ENCODE data around the gene ZNF280B. TPM values are rescaled to one million over a fixed set of nuclear protein-coding genes. Genes with fewer than 3 reads are reported as not detected.
"Not testable (repeated sequence)": the region's sequence is repeated elsewhere in the genome, so short reads cannot be mapped to it uniquely, and the experiment has no call there.

The ZNF280B gene
- total and polyA plus RNA-seq, 3 experiments from 2014 or later = 2.9 to 3.2 (median 3.0) TPM

DNA sequence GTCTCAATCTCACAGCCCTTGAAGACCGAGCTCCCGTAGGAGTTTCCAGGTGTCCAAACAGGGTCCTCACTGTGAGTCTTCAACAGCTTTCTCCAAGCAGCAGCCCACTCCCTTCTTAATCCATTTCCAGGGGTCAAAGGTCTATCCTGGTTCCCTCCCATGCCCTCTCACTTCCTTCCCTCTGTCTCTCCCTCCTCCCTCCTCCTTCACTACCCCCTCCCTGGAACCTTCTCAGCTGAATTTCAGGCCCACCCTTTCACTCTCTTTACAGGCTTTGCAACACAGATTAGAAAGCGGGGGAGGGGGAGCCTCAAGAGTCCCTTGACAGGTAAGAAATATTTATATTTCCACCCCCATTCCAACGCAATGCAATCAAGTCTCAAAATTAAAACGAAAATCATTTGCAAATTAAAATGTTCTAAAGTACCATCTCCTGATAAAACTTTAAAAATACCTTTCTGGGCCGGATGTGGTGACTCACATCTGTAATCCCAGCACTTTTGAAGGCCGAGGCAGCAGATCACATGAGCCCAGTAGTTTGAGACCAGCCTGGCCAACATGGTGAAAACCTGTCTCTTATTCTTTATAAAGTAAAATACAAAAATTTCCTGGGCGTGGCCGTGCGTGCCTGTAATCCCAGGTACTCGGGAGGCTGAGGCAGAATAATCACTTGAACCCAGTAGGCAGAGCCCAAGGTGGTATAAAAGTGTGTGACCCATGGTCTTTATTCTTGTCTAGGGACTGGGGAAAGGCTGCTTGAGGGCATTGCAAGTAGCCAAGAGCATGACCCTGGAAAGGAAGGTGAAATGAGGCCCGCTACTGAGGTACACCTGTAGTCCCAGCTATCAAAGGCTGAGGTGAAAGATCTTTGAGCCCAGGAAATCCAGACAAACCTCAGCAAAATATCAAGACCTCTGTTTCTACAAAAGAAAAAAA is 12.4 kb upstream of the ZNF280B start:
- Mint-ChIP-seq H3K4me3 (no peak overlapping the region), H3K4me1 (no peaks in the 10 kb centered on the region)
- CTCF ChIA-PET = no interaction called here

DNA sequence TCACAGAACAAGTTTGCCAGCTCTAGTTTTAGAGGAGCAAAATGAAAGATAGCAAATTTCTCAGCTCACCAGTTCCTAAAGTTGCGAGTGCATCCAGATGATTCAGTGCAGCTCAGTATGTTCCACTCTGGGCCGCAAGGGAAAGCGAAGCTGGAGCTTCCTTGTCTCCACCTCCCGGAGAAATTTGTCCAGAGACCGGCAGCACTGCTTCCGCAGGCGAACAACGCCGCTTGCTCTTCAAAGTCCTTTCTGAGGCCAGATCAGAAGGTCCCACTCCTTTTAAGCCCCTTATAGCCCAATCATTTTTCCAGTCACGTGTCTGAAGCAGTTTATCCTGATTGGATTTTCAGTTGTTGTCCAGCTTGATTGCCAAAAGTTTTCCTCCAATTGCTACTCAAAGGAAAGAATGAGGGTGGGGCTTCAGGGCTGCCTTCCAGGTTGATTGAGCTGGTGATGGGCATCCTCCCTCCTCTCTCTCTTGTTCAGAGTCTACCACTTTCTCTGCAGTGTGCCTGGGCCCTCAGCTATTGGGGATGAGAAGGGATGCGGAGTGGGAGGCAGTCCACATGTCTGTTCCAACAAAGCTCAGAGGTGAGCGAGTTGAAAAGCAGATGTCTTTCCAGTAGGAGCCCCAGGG is 11.6 kb upstream of the ZNF280B start, which contains the start of gene ZNF280A:
Gene ZNF280A, minus strand, starts transcription at position 251 of the 637 bp plus-strand sequence. CDS start 4,640 bp downstream, outside the sequence.
- H3K4me3 Mint-ChIP-seq = no peak within 1 kb of the TSS
- Histone ChIP-seq H3K36me3 (ENCODE audit: insufficient read depth, low read length) (no peaks in the 10 kb centered on the region), H3K9me3 (ENCODE audit: low read length) (no peaks in the 10 kb centered on the region), H3K27ac (ENCODE audit: low read depth, low read length) (peak within 1 kb of the TSS; percentile 81), H3K4me1 (ENCODE audit: insufficient read depth, low read length) (peaks cover 14% of the 10 kb centered on the region), H3K4me3 (ENCODE audit: low read length) (peak within 1 kb of the TSS; percentile 38), H3K27me3 (ENCODE audit: insufficient read depth, low read length, poor library complexity, severe bottlenecking) (no peaks in the 10 kb centered on the region)
- no peaks in the 10 kb centered on the region for H3K9me3 Mint-ChIP-seq
- DNase-seq = no peak
- ChIA-PET POLR2A (interaction anchor here (0.6 kb wide), 1 partner anchor 132 kb away, joined by 3 read pairs; no protein-coding TSS in a partner anchor), CTCF (no interaction called here)
- peaks cover 0 to 3% (median 0%) of the 10 kb centered on the region in 3 donors for H3K36me3 Mint-ChIP-seq
- no peaks in the 10 kb centered on the region for H3K4me1 Mint-ChIP-seq
- peaks cover 16 to 38% of the 10 kb centered on the region in 2 donors for H3K27me3 Mint-ChIP-seq
- peak within 1 kb of the TSS in 1 of 8 donors; percentile 30 for H3K27ac Mint-ChIP-seq

More for the DNA sequence above, 12.4 kb upstream of the ZNF280B start:
- H3K27ac Mint-ChIP-seq = peak overlapping the region in 1 of 8 donors; percentile 21
- DNase-seq = no peak
- Histone ChIP-seq H3K27me3 (ENCODE audit: insufficient read depth, low read length, poor library complexity, severe bottlenecking) (no peaks in the 10 kb centered on the region), H3K36me3 (ENCODE audit: insufficient read depth, low read length) (no peaks in the 10 kb centered on the region), H3K4me3 (ENCODE audit: low read length) (no peak overlapping the region), H3K9me3 (ENCODE audit: low read length) (no peaks in the 10 kb centered on the region), H3K4me1 (ENCODE audit: insufficient read depth, low read length) (peaks cover 14% of the 10 kb centered on the region), H3K27ac (ENCODE audit: low read depth, low read length) (peak overlapping the region; percentile 81)
- POLR2A ChIA-PET = interaction anchor here (0.6 kb wide), 1 partner anchor 132 kb away, joined by 3 read pairs; no protein-coding TSS in a partner anchor
- peaks cover 0 to 3% (median 0%) of the 10 kb centered on the region in 3 donors for H3K36me3 Mint-ChIP-seq
- peaks cover 12 to 31% of the 10 kb centered on the region in 2 donors for H3K27me3 Mint-ChIP-seq
- no peaks in the 10 kb centered on the region for H3K9me3 Mint-ChIP-seq

DNA sequence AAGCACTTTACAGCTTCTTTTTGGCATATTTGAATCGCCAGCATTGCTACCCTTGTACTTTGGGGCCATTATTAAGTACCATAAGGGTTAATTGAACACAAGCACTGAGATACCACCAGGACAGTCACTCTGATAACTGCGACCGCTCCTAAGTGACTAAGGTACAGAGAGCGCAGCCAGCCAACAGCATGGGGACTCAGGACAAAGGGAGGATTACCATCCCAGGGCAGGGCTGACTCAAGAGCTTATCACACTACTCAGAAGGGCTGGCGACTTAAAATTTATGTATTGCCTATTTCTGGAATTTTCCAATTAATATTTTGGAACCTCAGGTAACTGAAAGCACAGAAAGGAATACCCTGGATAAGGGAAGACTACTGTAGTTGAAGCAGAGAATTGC is 11.0 kb upstream of the ZNF280B start:
- H3K4me1 ChIP-seq (ENCODE audit: insufficient read depth, low read length) = peaks cover 14% of the 10 kb centered on the region
- Mint-ChIP-seq H3K27ac (peak overlapping the region in 1 of 8 donors; percentile 30), H3K4me1 (no peaks in the 10 kb centered on the region), H3K27me3 (peaks cover 14 to 41% of the 10 kb centered on the region in 2 donors), H3K36me3 (peaks cover 0 to 3% (median 0%) of the 10 kb centered on the region in 3 donors), H3K4me3 (no peak overlapping the region), H3K9me3 (no peaks in the 10 kb centered on the region)
- H3K27me3 ChIP-seq (ENCODE audit: insufficient read depth, low read length, poor library complexity, severe bottlenecking) = no peaks in the 10 kb centered on the region
- H3K9me3 ChIP-seq (ENCODE audit: low read length) = no peaks in the 10 kb centered on the region
- no peaks in the 10 kb centered on the region for H3K36me3 ChIP-seq (ENCODE audit: insufficient read depth, low read length)
- H3K4me3 ChIP-seq (ENCODE audit: low read length) = peak overlapping the region; percentile 38
- peak overlapping the region; percentile 81 for H3K27ac ChIP-seq (ENCODE audit: low read depth, low read length)
- no peak for DNase-seq
- POLR2A ChIA-PET = no interaction called here
- CTCF ChIA-PET = no interaction called here

DNA sequence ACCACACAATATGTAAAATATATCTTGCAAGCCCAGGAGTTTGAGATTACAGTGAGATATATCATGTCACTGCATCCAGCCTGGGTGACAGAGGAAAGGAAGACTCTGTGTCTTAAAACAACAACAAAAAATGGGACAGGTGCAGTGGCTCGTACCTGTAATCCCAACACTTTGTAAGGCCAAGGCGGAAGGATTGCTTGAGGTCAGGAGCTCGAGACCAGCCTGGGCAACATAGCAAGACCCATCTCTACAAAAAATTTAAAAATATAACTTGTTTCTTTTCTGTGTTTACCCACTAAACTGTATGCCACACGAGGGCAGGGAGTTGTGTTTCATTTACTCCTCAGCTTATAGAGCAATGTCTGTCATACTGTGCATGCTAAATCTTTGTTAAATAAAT is 8.4 kb upstream of the ZNF280B start:
- H3K27me3 Mint-ChIP-seq = peaks cover 14 to 41% of the 10 kb centered on the region in 2 donors
- Histone ChIP-seq H3K36me3 (ENCODE audit: insufficient read depth, low read length) (no peaks in the 10 kb centered on the region), H3K9me3 (ENCODE audit: low read length) (no peaks in the 10 kb centered on the region), H3K27me3 (ENCODE audit: insufficient read depth, low read length, poor library complexity, severe bottlenecking) (no peaks in the 10 kb centered on the region), H3K4me1 (ENCODE audit: insufficient read depth, low read length) (peaks cover 14% of the 10 kb centered on the region), H3K27ac (ENCODE audit: low read depth, low read length) (no peak overlapping the region), H3K4me3 (ENCODE audit: low read length) (no peak overlapping the region)
- ChIA-PET CTCF (no interaction called here), POLR2A (no interaction called here)
- DNase-seq = no peak
- no peak overlapping the region for H3K27ac Mint-ChIP-seq
- peaks cover 0 to 3% (median 0%) of the 10 kb centered on the region in 3 donors for H3K36me3 Mint-ChIP-seq
- H3K9me3 Mint-ChIP-seq = no peaks in the 10 kb centered on the region
- H3K4me3 Mint-ChIP-seq = no peak overlapping the region
- no peaks in the 10 kb centered on the region for H3K4me1 Mint-ChIP-seq

DNA sequence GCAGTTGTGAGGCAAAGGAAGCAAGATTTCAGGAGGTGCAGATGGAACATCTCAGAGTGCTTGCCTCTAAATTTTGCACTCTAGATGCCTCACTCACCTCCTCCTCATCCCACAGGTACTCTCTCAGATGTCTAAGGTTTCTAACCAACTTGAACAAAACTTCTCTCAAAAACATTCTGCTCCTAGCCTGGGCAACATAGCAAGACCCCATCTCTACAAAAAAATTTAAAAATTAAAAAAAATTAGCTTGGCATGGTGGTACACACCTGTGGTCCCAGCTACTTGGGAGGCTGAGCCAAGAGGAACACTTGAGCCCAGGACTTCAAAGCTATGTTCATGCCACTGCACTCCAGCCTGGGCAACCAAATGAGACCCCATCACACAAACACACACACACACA is 7.3 kb upstream of the ZNF280B start:
- H3K27me3 ChIP-seq (ENCODE audit: insufficient read depth, low read length, poor library complexity, severe bottlenecking) = no peaks in the 10 kb centered on the region
- no peaks in the 10 kb centered on the region for H3K36me3 ChIP-seq (ENCODE audit: insufficient read depth, low read length)
- H3K4me1 ChIP-seq (ENCODE audit: insufficient read depth, low read length) = peaks cover 7% of the 10 kb centered on the region
- DNase-seq = no peak
- CTCF ChIA-PET = no interaction called here
- H3K4me3 ChIP-seq (ENCODE audit: low read length) = no peak overlapping the region
- peaks cover 17 to 41% of the 10 kb centered on the region in 2 donors for H3K27me3 Mint-ChIP-seq
- peak overlapping the region in 1 of 8 donors; percentile 10 for H3K27ac Mint-ChIP-seq
- H3K4me3 Mint-ChIP-seq = no peak overlapping the region
- H3K9me3 ChIP-seq (ENCODE audit: low read length) = no peaks in the 10 kb centered on the region
- H3K27ac ChIP-seq (ENCODE audit: low read depth, low read length) = no peak overlapping the region
- POLR2A ChIA-PET = no interaction called here
- peaks cover 0 to 3% (median 0%) of the 10 kb centered on the region in 3 donors for H3K36me3 Mint-ChIP-seq
- peaks cover 0 to 3% (median 0%) of the 10 kb centered on the region in 5 donors for H3K9me3 Mint-ChIP-seq
- no peaks in the 10 kb centered on the region for H3K4me1 Mint-ChIP-seq

DNA sequence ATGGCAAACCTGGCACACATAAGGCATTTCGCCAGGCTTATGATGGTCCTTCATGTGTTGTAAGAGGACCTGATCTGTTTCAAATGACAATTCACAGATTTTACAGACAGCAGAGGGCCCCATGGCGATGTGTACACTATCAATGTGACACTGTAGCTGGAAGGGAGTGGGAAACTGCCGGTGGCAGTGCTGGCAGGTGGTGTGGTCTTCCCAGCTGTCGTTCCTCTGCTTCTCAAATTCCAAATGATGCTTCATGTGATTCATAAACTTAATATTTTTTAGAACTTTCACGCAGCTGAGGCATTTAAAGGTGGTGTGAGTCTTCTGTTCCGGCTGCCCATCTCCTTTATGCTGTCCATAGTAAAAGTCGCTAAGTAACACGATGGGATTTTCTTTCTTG is 5.9 kb upstream of the ZNF280B start:
- H3K9me3 ChIP-seq (ENCODE audit: low read length); H3K36me3 Mint-ChIP-seq; DNase-seq; H3K27me3 ChIP-seq (ENCODE audit: insufficient read depth, low read length, poor library complexity, severe bottlenecking); H3K27ac ChIP-seq (ENCODE audit: low read depth, low read length); H3K4me3 Mint-ChIP-seq; H3K4me1 ChIP-seq (ENCODE audit: insufficient read depth, low read length); H3K27ac Mint-ChIP-seq; H3K4me3 ChIP-seq (ENCODE audit: low read length); H3K9me3 Mint-ChIP-seq; H3K4me1 Mint-ChIP-seq; POLR2A ChIA-PET; H3K36me3 ChIP-seq (ENCODE audit: insufficient read depth, low read length); CTCF ChIA-PET: not testable (repeated sequence)
- peaks cover 12 to 41% of the 10 kb centered on the region in 2 donors for H3K27me3 Mint-ChIP-seq

DNA sequence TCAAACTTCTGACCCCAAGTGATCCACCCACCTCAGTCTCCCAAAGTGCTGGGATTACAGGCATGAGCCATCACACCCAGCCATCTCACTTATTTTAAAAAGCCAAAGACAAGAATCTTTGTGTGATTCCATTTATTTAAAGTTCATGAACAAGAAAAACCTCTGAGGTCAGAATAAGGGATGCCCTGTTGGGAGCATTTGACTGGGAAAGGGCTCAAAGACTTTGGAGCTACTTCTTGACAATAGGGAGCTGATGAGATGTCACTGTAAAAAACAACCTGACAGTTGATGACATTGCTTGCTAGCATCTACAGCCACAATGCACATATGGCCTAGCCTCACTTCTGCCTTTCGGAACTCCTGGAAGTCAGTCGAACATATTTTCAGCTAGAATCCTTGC is 5.1 kb upstream of the ZNF280B start:
- Mint-ChIP-seq H3K9me3 (peaks cover 0 to 3% (median 2%) of the 10 kb centered on the region in 5 donors), H3K27ac (no peak overlapping the region), H3K4me3 (no peak overlapping the region), H3K36me3 (peaks cover 0 to 7% (median 0%) of the 10 kb centered on the region in 3 donors), H3K4me1 (peaks cover 3 to 9% (median 4%) of the 10 kb centered on the region in 3 donors), H3K27me3 (peaks cover 12 to 41% of the 10 kb centered on the region in 2 donors)
- POLR2A ChIA-PET = no interaction called here
- peaks cover 3% of the 10 kb centered on the region for H3K4me1 ChIP-seq (ENCODE audit: insufficient read depth, low read length)
- no peak overlapping the region for H3K27ac ChIP-seq (ENCODE audit: low read depth, low read length)
- H3K4me3 ChIP-seq (ENCODE audit: low read length) = no peak overlapping the region
- DNase-seq = no peak
- H3K27me3 ChIP-seq (ENCODE audit: insufficient read depth, low read length, poor library complexity, severe bottlenecking) = no peaks in the 10 kb centered on the region
- no peaks in the 10 kb centered on the region for H3K36me3 ChIP-seq (ENCODE audit: insufficient read depth, low read length)
- no peaks in the 10 kb centered on the region for H3K9me3 ChIP-seq (ENCODE audit: low read length)
- CTCF ChIA-PET = no interaction called here

DNA sequence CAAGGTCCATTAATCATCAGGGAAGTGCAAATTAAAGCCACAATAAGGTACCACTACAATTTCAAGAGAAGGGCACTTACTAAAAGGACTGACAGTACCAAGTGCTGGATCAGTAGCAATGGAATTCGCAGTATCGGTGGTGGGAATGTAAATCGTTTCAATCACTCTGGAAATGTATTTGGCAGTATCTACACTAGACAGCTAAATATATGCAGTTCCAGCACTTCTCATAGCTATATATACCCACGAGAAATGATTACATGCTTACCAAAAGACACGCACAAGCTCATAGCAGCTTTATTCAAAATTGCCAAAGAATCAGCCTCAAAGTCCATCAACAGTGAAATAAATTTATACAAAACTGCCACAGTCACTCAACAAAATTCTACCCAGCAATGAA is 4.4 kb upstream of the ZNF280B start:
- H3K27me3 Mint-ChIP-seq = peaks cover 12 to 41% of the 10 kb centered on the region in 2 donors
- no peak overlapping the region for H3K27ac Mint-ChIP-seq
- H3K9me3 ChIP-seq (ENCODE audit: low read length) = no peaks in the 10 kb centered on the region
- H3K4me1 ChIP-seq (ENCODE audit: insufficient read depth, low read length) = peaks cover 6% of the 10 kb centered on the region
- H3K9me3 Mint-ChIP-seq = peaks cover 0 to 3% (median 2%) of the 10 kb centered on the region in 5 donors
- H3K4me3 Mint-ChIP-seq = no peak overlapping the region
- DNase-seq = no peak
- H3K36me3 Mint-ChIP-seq = peaks cover 0 to 7% (median 0%) of the 10 kb centered on the region in 3 donors
- H3K27ac ChIP-seq (ENCODE audit: low read depth, low read length) = no peak overlapping the region
- H3K27me3 ChIP-seq (ENCODE audit: insufficient read depth, low read length, poor library complexity, severe bottlenecking) = no peaks in the 10 kb centered on the region
- ChIA-PET POLR2A (no interaction called here), CTCF (no interaction called here)
- no peak overlapping the region for H3K4me3 ChIP-seq (ENCODE audit: low read length)
- no peaks in the 10 kb centered on the region for H3K36me3 ChIP-seq (ENCODE audit: insufficient read depth, low read length)
- H3K4me1 Mint-ChIP-seq = peaks cover 5 to 11% (median 8%) of the 10 kb centered on the region in 3 donors

Measured in CD8-positive, alpha-beta memory T cell (primary cell).